Lung (tissue), 12 donors: ENCODE results near the gene GALC. TPM values are rescaled to one million over a fixed set of nuclear protein-coding genes. Genes with fewer than 3 reads are reported as not detected.

Experiments used
- ATAC-seq: fragments of 200-7000 bp; cut with Tn5 transposase; one replicate; pipeline ENCODE4 v1.9.1; 2020; ENCODE audit warnings: moderate number of reproducible peaks; ENCODE audit not compliant: insufficient read depth, low FRiP score
- DNase-seq, 3 donors: peaks; one replicate each; pipeline ENCODE4 v3.0.0-alpha.2; 2013 to 2017
- H3K27ac ChIP-seq, 2 donors: one replicate each; pipeline ENCODE4 v1.5.1; 2013; ENCODE audit warnings: mild to moderate bottlenecking in 2 of 2, moderate library complexity in 2 of 2, control low read depth in 1 of 2, inconsistent platforms in 1 of 2, low read depth in 1 of 2, low read length in 1 of 2
- H3K27me3 ChIP-seq, 3 donors: one replicate each; pipeline ENCODE4 v1.5.1; 2013; ENCODE audit warnings: low read length in 2 of 3; ENCODE audit not compliant: control insufficient read depth in 3 of 3, insufficient read depth in 3 of 3
- H3K36me3 ChIP-seq, 4 donors: one replicate each; pipeline ENCODE4 v1.5.1; 2013; ENCODE audit warnings: low read length in 4 of 4, mild to moderate bottlenecking in 1 of 4, moderate library complexity in 1 of 4; ENCODE audit not compliant: control insufficient read depth in 4 of 4, insufficient read depth in 4 of 4
- H3K4me1 ChIP-seq, 5 donors: one replicate each; pipeline ENCODE4 v1.5.1; 2013; ENCODE audit warnings: low read length in 5 of 5, mild to moderate bottlenecking in 2 of 5, moderate library complexity in 1 of 5; ENCODE audit not compliant: control insufficient read depth in 5 of 5, insufficient read depth in 5 of 5
- H3K4me3 ChIP-seq: one replicate; pipeline ENCODE4 v1.5.1; 2013; ENCODE audit warnings: mild to moderate bottlenecking, control low read depth, moderate library complexity
- H3K9ac ChIP-seq, 2 donors: one replicate each; pipeline ENCODE4 v1.5.1; 2013; ENCODE audit warnings: low read length in 2 of 2, control low read depth in 1 of 2; ENCODE audit not compliant: insufficient read depth in 1 of 2
- H3K9me3 ChIP-seq, 4 donors: one replicate each; pipeline ENCODE4 v1.5.1; 2013; ENCODE audit warnings: low read length in 3 of 4, mild to moderate bottlenecking in 1 of 4, moderate library complexity in 1 of 4; ENCODE audit not compliant: control insufficient read depth in 4 of 4, insufficient read depth in 3 of 4
- CTCF ChIP-seq: IDR thresholded peaks from 2 replicates; pipeline ENCODE4 v1.5.1; 2012; ENCODE audit warnings: mild to moderate bottlenecking; ENCODE audit errors: control extremely low read depth, extremely low read depth
- WGBS, 2 donors: extraction: QIAGEN DNeasy Blood & Tissue Kit; methylation state at CpG; one replicate each; pipeline ENCODE4 v1.1.7; 2013; 5-methylcytosine and 5-hydroxymethylcytosine counted together
- polyA plus RNA-seq, 2 donors: library from polyadenylated mRNA; stranded (reverse); fragments of 200-250 nt; gene quantifications; one replicate each; pipeline ENCODE4 v1.2.1, GENCODE V29; 2013
- total RNA-seq, 2 donors: library from RNA; depleted of rRNA in 1 of 2; stranded (reverse); fragments of >200 nt in 1 of 2; gene quantifications; one replicate each; pipeline ENCODE4 v1.2.1, GENCODE V29; 2014 to 2021
- donor health status: control.
- donor health status: control.
- donor health status: Bipolar disorder and iron deficiency.
- donor health status: healthy.
- donor health status: DM: yes; HTN: yes; CAD: no.

The GALC gene
- total and polyA plus RNA-seq, 4 donors, result 10.0 to 51.1 (median 33.5) TPM

GRCh38 chr14:88003425-88003824, 10.4 kb upstream of the GALC start:
- no peak for TF ChIP-seq CTCF
- Histone ChIP-seq H3K4me3 (no peak overlapping the region), H3K27me3 (no peaks in the 10 kb centered on the region), H3K36me3 (no peaks in the 10 kb centered on the region), H3K9ac (no peak overlapping the region), H3K27ac (no peak overlapping the region), H3K4me1 (no peaks in the 10 kb centered on the region), H3K9me3 (no peaks in the 10 kb centered on the region)
- ATAC-seq, result no peak
- WGBS, 2 donors, result 44 to 72% methylated on average over 4 of the region's 4 CpGs
- DNase-seq, result no peak

- TF ChIP-seq CTCF, result no peak
- Histone ChIP-seq H3K4me3 (no peak overlapping the region), H3K36me3 (no peaks in the 10 kb centered on the region), H3K9ac (no peak overlapping the region), H3K4me1 (no peaks in the 10 kb centered on the region), H3K27me3 (no peaks in the 10 kb centered on the region), H3K9me3 (no peaks in the 10 kb centered on the region), H3K27ac (peak overlapping the region in 1 of 2 donors; percentile 32)
- ATAC-seq, result peak; percentile 51
- WGBS, 2 donors, result 28 to 61% methylated on average over 4 of the region's 4 CpGs
- DNase-seq, result no peak
Measured at GRCh38 chr14:88002421-88003075, 9.6 kb upstream of the GALC start.

GRCh38 chr14:87999277-87999676, 6.3 kb upstream of the GALC start:
- no peak for TF ChIP-seq CTCF
- 71 to 75% methylated on average over 2 of the region's 2 CpGs for WGBS, 2 donors
- H3K4me1 ChIP-seq, result peaks cover 0 to 3% (median 0%) of the 10 kb centered on the region in 5 donors
- no peaks in the 10 kb centered on the region for H3K27me3 ChIP-seq
- H3K36me3 ChIP-seq, result no peaks in the 10 kb centered on the region
- H3K27ac ChIP-seq, result no peak overlapping the region
- H3K4me3 ChIP-seq, result no peak overlapping the region
- H3K9ac ChIP-seq, result no peak overlapping the region
- H3K9me3 ChIP-seq, result no peaks in the 10 kb centered on the region
- no peak for DNase-seq
- ATAC-seq, result no peak

- no peaks in the 10 kb centered on the region for H3K36me3 ChIP-seq
- H3K9me3 ChIP-seq, result no peaks in the 10 kb centered on the region
- no peak for TF ChIP-seq CTCF
- no peak overlapping the region for H3K27ac ChIP-seq
- peaks cover 0 to 5% (median 0%) of the 10 kb centered on the region in 5 donors for H3K4me1 ChIP-seq
- H3K4me3 ChIP-seq, result no peak overlapping the region
- no peak overlapping the region for H3K9ac ChIP-seq
- no peaks in the 10 kb centered on the region for H3K27me3 ChIP-seq
- ATAC-seq (no peak), DNase-seq (no peak)
Measured at GRCh38 chr14:87998482-87998881, 5.5 kb upstream of the GALC start.
